T-helper 1 cell treated with Interleukin-12 subunit alpha and Interleukin-12 subunit beta and Interleukin-4 antibody, amounts not matched to agents 30 ng/mL and 1 ng/mL, for 36 hours (primary cell): ENCODE measurements around the gene HSD17B2. TPM values are rescaled to one million over a fixed set of nuclear protein-coding genes. Genes with fewer than 3 reads are reported as not detected.

ENCODE experiments used
- intact Hi-C: fragments of 100-400 bp; cut with micrococcal nuclease; formaldehyde crosslinking; loops from one replicate; pipeline ENCODE4 v1.15.1; 2024
- total RNA-seq: library from RNA; stranded (reverse); gene quantifications from 2 replicates; pipeline ENCODE4 v1.2.3, GENCODE V29; 2022

Gene HSD17B2
- total RNA-seq, 1 donor from 2014 or later, result not detected

- intact Hi-C loops, result loop anchor here (10.0 kb wide), 1 partner anchor 703 kb away; the partner anchor contains the start of gene GAN
These were observed 17.0 kb upstream of the HSD17B2 start for GRCh38 chr16:82017911-82018568.

DNA sequence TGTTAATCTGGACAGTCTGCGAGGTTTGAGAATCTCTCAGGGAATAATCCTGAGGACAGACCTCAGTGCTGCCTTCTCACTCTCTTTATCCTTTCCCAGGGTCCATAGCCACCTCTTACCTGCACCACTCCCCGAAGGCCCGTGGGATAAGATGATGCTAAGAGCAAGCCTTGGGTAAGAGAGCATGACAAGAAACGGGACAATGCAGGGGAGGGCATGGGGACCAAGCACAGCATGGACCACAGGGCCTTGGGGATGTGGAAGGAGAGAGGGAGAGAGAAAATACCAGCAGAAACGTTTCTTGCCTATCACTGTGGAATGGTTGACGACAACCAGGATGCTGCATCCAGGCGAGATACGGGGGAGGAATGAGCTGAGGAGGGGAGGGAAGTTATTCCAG is 15.5 kb upstream of the HSD17B2 start:
- intact Hi-C loops, result loop anchor here (10.0 kb wide), 1 partner anchor 705 kb away; the partner anchor contains the start of gene GAN

GRCh38 chr16:82020051-82020450 is 15.0 kb upstream of the HSD17B2 start:
- intact Hi-C loops, result no loop called here

- intact Hi-C loops, result no loop called here
These were observed 11.8 kb upstream of the HSD17B2 start for GRCh38 chr16:82023206-82023605.

DNA sequence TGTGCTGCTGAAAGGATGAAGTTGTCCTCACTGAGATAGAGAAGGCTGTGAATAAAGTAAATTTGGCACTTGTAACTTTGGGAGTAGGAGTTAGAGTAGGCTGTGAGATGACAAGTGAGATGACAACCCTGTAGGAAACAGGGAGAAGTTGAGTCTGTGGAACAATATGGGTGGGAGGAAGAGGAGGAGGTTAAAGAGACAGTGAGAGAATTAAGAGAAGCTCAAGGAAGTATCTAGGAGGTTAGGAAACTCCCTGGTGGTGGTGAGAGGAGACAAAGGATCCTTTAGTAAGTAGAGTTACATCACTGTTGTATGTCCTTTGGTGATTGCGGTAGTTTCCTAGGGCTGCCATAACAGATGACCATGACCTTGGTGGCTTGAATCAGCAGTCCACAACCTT is 10.7 kb upstream of the HSD17B2 start:
- intact Hi-C loops, result no loop called here

- intact Hi-C loops, result no loop called here
These were observed 10.2 kb upstream of the HSD17B2 start for GRCh38 chr16:82024883-82025282.

GRCh38 chr16:82027629-82028064 is 7.4 kb upstream of the HSD17B2 start:
- intact Hi-C loops, result no loop called here

DNA sequence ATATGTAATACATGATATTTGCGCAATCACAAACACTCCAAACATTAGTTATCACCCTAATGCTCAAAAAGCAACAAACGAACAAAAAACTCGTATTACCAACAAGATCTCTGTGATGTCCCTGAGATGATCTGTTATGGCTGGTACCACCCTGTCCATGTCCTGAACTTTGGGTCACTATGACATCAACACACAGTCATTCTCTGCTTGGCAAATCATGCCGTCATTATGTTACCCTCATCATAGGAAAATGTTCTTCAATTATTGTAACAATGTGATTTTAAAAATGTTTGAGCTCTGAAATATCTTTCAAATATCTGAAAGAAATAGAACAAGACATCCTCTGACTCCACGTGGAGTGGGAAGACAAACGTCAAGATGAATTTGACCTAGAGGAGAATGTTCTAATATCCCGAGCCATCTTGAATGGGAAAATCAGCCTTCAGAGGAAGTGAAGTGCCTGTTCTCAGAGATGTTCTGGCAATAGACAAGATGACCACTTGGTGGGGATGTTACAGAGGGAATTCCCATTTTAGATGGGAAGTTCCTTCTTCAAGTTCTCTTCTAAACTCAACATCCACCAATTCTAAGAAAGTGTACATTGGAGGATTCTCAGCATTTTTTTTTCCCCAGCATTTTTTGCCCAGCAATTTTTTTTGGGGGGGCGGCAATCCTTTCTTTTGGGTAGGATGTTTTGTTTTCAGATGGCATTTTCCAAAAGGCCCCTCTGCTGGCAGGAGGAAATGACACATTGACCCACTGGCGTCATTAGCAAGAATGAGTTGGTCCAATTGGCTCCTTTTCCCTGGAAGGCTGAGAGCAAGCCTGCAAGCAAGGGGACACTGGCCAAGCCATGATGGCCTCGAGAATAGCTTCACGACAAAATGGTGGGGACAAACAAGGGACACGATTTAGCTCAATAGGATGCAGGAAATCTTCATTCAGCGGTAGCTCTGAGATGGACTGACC is 3.7 kb upstream of the HSD17B2 start:
- intact Hi-C loops, result loop anchor here (1.0 kb wide), 1 partner anchor 199 kb away; no protein-coding TSS in a partner anchor

- intact Hi-C loops, result no loop called here
These were observed 2.0 kb upstream of the HSD17B2 start for GRCh38 chr16:82033006-82033405.

GRCh38 chr16:82033683-82034300 is 1.3 kb upstream of the HSD17B2 start:
- intact Hi-C loops, result no loop called here

- intact Hi-C loops, result no loop called here
These were observed 2.2 kb downstream of the HSD17B2 start for GRCh38 chr16:82037251-82037650.

DNA sequence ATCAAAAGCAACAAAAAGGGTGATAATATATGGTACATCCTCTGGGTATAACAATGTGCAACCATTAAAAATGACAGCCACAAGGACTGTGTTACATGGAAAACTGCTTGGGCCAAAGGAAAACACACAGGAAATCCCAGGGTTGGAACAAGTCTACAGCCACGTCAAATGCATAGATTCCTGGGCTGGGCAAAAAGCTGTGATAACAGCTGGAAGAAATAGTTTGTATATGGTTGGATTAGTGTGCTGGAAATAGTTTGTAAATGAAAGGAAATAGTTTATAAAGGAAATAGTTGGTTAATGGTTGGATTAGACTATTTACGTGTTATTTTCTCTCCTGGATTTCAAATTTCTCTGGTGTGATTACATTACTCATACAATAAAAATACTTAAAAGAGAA is 2.6 kb downstream of the HSD17B2 start:
- intact Hi-C loops, result no loop called here

GRCh38 chr16:82040296-82040695 is 5.2 kb downstream of the HSD17B2 start:
- intact Hi-C loops, result no loop called here

GRCh38 chr16:82041542-82041941 is 6.5 kb downstream of the HSD17B2 start:
- intact Hi-C loops, result no loop called here

DNA sequence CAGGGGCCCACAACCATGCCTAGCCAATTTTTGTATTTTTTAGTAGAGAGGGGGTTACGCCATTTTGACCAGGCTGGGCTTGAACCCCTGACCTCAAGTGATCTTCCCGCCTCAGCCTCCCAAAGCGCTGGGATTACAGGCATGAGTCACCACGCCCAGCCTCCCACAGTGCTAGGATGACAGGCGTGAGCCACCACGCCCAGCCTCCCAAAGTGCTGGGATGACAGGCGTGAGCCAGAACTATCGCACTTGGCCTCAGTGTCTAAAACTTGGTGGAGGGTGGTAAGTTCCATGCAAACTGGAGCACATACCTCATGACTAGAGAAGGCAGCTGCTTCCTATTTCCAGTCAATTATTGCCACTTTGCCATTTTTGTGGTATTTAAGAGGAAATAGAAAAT is 7.1 kb downstream of the HSD17B2 start:
- intact Hi-C loops, result no loop called here

- intact Hi-C loops, result no loop called here
These were observed 7.8 kb downstream of the HSD17B2 start for GRCh38 chr16:82042846-82043245.

GRCh38 chr16:82043680-82044584 is 8.9 kb downstream of the HSD17B2 start:
- intact Hi-C loops, result no loop called here

- intact Hi-C loops, result no loop called here
These were observed 9.5 kb downstream of the HSD17B2 start for GRCh38 chr16:82044585-82044911.

DNA sequence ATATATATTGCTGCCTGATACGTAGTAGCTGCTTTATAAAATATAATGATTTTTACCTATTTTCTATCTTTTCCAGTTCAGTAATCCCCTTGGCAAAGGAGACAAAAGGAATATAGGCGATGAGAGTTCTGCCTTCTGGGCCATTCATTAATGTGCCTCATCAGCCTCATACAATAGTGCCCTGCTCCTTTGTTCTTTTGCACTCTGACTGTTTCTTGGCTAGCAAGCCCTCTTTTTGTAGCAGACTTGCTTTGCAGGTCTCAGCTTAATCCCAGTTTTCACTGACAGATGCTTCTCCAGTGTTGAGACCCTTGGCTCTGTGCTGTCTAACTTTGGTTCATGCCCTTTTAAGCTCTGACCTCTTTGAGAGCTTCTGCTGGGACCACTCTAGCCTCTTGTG is 10.4 kb downstream of the HSD17B2 start:
- intact Hi-C loops, result no loop called here

DNA sequence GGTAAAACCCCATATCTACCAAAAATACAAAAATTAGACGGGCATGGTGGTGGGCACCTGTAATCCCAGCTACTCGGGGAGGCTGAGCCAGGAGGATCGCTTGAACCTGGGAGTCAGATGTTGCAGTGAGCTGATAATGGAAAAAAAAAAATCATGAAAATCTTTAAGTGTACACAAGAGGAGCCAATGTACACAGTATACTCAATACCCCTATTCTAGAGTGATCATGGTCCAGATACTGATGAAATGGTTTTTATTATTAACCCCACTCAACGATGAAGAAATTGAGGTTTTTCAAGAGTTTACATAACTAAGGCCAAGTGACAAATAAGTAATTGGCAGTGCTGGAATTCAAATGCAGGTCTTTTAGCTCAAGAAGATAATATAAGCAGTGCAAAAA is 11.5 kb downstream of the HSD17B2 start:
- intact Hi-C loops, result no loop called here

- intact Hi-C loops, result no loop called here
These were observed 11.9 kb downstream of the HSD17B2 start for GRCh38 chr16:82046941-82047340.
